Skin epidermis (tissue), 12 donors: ENCODE measurements around the gene WNT1.

Source experiments
- H3K27ac ChIP-seq, 21 experiments: fragments of 200-600 bp; sonication (generic) in 11 of 21; one replicate each; pipeline ENCODE4 v1.5.0; 2020; ENCODE audit warnings: mild to moderate bottlenecking in 3 of 21, inconsistent platforms in 2 of 21, moderate library complexity in 2 of 21
- H3K4me3 ChIP-seq, 7 experiments: fragments of 200-600 bp; sonication (generic) in 2 of 7; one replicate each; pipeline ENCODE4 v1.5.0; 2020; ENCODE audit warnings: inconsistent platforms in 2 of 7, mild to moderate bottlenecking in 2 of 7, moderate library complexity in 1 of 7

Gene WNT1

GRCh38 chr12:48957141-48958048, 20.7 kb upstream of the WNT1 start, which contains the start of gene ARF3:
ARF3 (minus strand) TSS chr12:48957487; CDS start chr12:48941095, 16,392 bp downstream.
- peak within 1 kb of the TSS; percentile 68 to 99 (median 90) for H3K4me3 ChIP-seq
- peak within 1 kb of the TSS; percentile 70 to 96 (median 91) for H3K27ac ChIP-seq

GRCh38 chr12:48958049-48958388, 20.1 kb upstream of the WNT1 start:
- peak overlapping the region in 14 of 21 experiments; percentile 70 to 96 (median 88) for H3K27ac ChIP-seq
- H3K4me3 ChIP-seq = peak overlapping the region in 6 of 7 experiments; percentile 68 to 99 (median 92)

- Histone ChIP-seq H3K4me3 (no peak overlapping the region), H3K27ac (no peak overlapping the region)
Measured at GRCh38 chr12:48960834-48961233, 17.3 kb upstream of the WNT1 start.

- no peak overlapping the region for H3K27ac ChIP-seq
Measured at GRCh38 chr12:48961331-48961730, 16.8 kb upstream of the WNT1 start.

GRCh38 chr12:48961801-48962200, 16.3 kb upstream of the WNT1 start:
- Histone ChIP-seq H3K4me3 (no peak overlapping the region), H3K27ac (no peak overlapping the region)

More at GRCh38 chr12:48961331-48961730, 16.8 kb upstream of the WNT1 start:
- H3K4me3 ChIP-seq = no peak overlapping the region

GRCh38 chr12:48965298-48965838, 12.8 kb upstream of the WNT1 start:
- no peak overlapping the region for H3K4me3 ChIP-seq

GRCh38 chr12:48966177-48966895, 11.8 kb upstream of the WNT1 start:
- no peak overlapping the region for H3K4me3 ChIP-seq
- no peak overlapping the region for H3K27ac ChIP-seq

More at GRCh38 chr12:48965298-48965838, 12.8 kb upstream of the WNT1 start:
- H3K27ac ChIP-seq = no peak overlapping the region

- no peak overlapping the region for H3K4me3 ChIP-seq
- H3K27ac ChIP-seq = no peak overlapping the region
Measured at GRCh38 chr12:48967991-48968390, 10.1 kb upstream of the WNT1 start.

GRCh38 chr12:48968467-48968866, 9.7 kb upstream of the WNT1 start:
- Histone ChIP-seq H3K27ac (peak overlapping the region in 1 of 21 experiments; percentile 75), H3K4me3 (no peak overlapping the region)

GRCh38 chr12:48969160-48969771, 8.9 kb upstream of the WNT1 start:
- Histone ChIP-seq H3K27ac (peak overlapping the region in 7 of 21 experiments; percentile 20 to 79 (median 29)), H3K4me3 (peak overlapping the region in 3 of 7 experiments; percentile 5 to 35 (median 35))

- peak overlapping the region in 12 of 21 experiments; percentile 26 to 81 (median 57) for H3K27ac ChIP-seq
- H3K4me3 ChIP-seq = peak overlapping the region in 5 of 7 experiments; percentile 1 to 35 (median 12)
Measured at GRCh38 chr12:48969833-48970701, 8.1 kb upstream of the WNT1 start.

- peak overlapping the region in 10 of 21 experiments; percentile 26 to 81 (median 62) for H3K27ac ChIP-seq
- H3K4me3 ChIP-seq = peak overlapping the region in 3 of 7 experiments; percentile 12 to 35 (median 35)
Measured at GRCh38 chr12:48970702-48971334, 7.3 kb upstream of the WNT1 start.

GRCh38 chr12:48972213-48972951, 5.7 kb upstream of the WNT1 start:
- no peak overlapping the region for H3K4me3 ChIP-seq

GRCh38 chr12:48972952-48973483, 5.1 kb upstream of the WNT1 start:
- no peak overlapping the region for H3K4me3 ChIP-seq
- H3K27ac ChIP-seq = no peak overlapping the region

More at GRCh38 chr12:48972213-48972951, 5.7 kb upstream of the WNT1 start:
- H3K27ac ChIP-seq = no peak overlapping the region

- no peak overlapping the region for H3K27ac ChIP-seq
- no peak overlapping the region for H3K4me3 ChIP-seq
Measured at GRCh38 chr12:48973531-48973930, 4.6 kb upstream of the WNT1 start.

GRCh38 chr12:48973941-48974673, 4.0 kb upstream of the WNT1 start:
- no peak overlapping the region for H3K27ac ChIP-seq

More at GRCh38 chr12:48973941-48974673, 4.0 kb upstream of the WNT1 start:
- no peak overlapping the region for H3K4me3 ChIP-seq
